AG04450 (cell line): ENCODE data around the gene C17orf67. TPM values are rescaled to one million over a fixed set of nuclear protein-coding genes. Genes with fewer than 3 reads are reported as not detected.

Source experiments
- CTCF ChIA-PET: fragments of 300-600, 350-600 bp; formaldehyde crosslinking; extraction: SDS; loops from one replicate; lab custom pipeline; 2022; ENCODE audit warnings: antibody characterized with exemption, inconsistent platforms; lab: Charles Lee
- POLR2A ChIA-PET: fragments of 350-600 bp; formaldehyde crosslinking; extraction: SDS; loops from one replicate; lab custom pipeline; 2021; ENCODE audit warnings: antibody characterized with exemption, inconsistent platforms; lab: Yijun Ruan, JAX
- DNase-seq: peaks from one replicate; pipeline ENCODE4 v3.0.0-alpha.2; 2011; ENCODE audit warnings: low read depth, low spot score
- H3K27ac ChIP-seq: one replicate; pipeline ENCODE4 v1.5.1; 2012; ENCODE audit warnings: low read depth, low read length, control low read depth
- H3K27me3 ChIP-seq: one replicate; pipeline ENCODE4 v1.6.0; 2012; ENCODE audit warnings: low read length; ENCODE audit not compliant: control insufficient read depth, insufficient read depth
- H3K4me3 ChIP-seq: 2 replicates; pipeline ENCODE4 v1.5.1; 2011; ENCODE audit warnings: mild to moderate bottlenecking, low read depth, low read length, control low read depth
- H3K9me3 ChIP-seq: 2 replicates; pipeline ENCODE4 v1.5.1; 2012; ENCODE audit warnings: low read length; ENCODE audit not compliant: control insufficient read depth, insufficient read depth
- polyA plus RNA-seq: library from polyadenylated mRNA; depleted of rRNA; stranded (reverse); fragments of >200 nt; gene quantifications from 2 replicates; pipeline ENCODE4 v1.2.3, GENCODE V29; 2011
- TF ChIP-seq, protein P1 (sequence below): IDR thresholded peaks from 2 replicates; pipeline ENCODE4 v1.5.1; 2011; ENCODE audit warnings: low read depth, low read length, control low read depth, inconsistent platforms

Gene C17orf67
- polyA plus RNA-seq, 1 experiment = 0.76 TPM

GRCh38 chr17:56866496-56866895 lies 32.8 kb upstream of the C17orf67 start:
- ChIA-PET CTCF (interaction anchor here (1.4 kb wide), 1 partner anchor 273 kb away, joined by 3 read pairs; the partner anchor contains the start of gene NOG), POLR2A (no interaction called here)

DNA sequence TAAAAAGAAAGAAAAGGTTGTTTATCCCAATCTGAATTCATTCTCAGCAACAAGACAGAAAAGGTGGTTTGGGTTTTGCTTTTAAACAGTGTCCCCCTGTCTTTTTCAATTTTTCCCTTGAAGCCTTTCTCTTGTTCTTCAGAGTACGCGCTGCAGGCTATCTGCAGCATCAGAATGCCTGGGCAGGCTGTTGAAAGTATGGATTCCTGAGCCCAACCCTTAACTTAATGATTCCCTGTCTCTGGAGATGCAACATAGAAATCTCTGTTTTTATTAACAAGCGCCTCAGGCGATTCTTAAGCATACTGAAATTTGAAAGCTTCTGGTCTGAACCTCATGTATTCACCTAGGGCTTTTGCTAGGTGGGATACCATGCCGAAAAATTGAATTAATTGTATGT lies 32.4 kb upstream of the C17orf67 start:
- H3K27ac ChIP-seq = no peak overlapping the region
- H3K9me3 ChIP-seq = no peaks in the 10 kb centered on the region
- ChIA-PET POLR2A (no interaction called here), CTCF (no interaction called here)
- TF ChIP-seq, protein P1, sequence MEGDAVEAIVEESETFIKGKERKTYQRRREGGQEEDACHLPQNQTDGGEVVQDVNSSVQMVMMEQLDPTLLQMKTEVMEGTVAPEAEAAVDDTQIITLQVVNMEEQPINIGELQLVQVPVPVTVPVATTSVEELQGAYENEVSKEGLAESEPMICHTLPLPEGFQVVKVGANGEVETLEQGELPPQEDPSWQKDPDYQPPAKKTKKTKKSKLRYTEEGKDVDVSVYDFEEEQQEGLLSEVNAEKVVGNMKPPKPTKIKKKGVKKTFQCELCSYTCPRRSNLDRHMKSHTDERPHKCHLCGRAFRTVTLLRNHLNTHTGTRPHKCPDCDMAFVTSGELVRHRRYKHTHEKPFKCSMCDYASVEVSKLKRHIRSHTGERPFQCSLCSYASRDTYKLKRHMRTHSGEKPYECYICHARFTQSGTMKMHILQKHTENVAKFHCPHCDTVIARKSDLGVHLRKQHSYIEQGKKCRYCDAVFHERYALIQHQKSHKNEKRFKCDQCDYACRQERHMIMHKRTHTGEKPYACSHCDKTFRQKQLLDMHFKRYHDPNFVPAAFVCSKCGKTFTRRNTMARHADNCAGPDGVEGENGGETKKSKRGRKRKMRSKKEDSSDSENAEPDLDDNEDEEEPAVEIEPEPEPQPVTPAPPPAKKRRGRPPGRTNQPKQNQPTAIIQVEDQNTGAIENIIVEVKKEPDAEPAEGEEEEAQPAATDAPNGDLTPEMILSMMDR = no peak
- H3K4me3 ChIP-seq = no peak overlapping the region
- H3K27me3 ChIP-seq = no peaks in the 10 kb centered on the region
- no peak for DNase-seq

More at GRCh38 chr17:56866496-56866895, 32.8 kb upstream of the C17orf67 start:
- H3K27ac ChIP-seq = no peak overlapping the region
- no peaks in the 10 kb centered on the region for H3K27me3 ChIP-seq
- H3K9me3 ChIP-seq = no peaks in the 10 kb centered on the region
- no peak for DNase-seq
- TF ChIP-seq, protein P1 = no peak
- H3K4me3 ChIP-seq = no peak overlapping the region

DNA sequence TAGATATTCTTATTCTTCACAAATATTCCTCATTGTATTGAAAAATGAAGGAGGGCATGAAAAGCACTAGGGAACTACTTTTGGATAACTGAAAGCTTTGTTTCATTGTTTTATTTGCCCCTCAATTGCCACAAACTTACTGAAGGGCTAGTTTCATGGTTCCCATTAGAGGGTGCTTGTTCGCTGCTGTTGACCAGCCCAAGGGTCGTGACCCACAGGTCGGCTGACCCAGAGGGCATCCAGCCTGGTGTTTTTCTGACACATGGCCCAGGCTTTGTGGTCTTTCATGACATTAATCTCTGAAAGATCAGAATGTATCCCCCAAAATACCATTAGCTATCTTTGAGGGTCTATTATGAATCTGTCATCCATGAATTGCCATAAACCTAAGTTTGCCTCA lies 30.3 kb upstream of the C17orf67 start:
- POLR2A ChIA-PET = no interaction called here
- no peak for DNase-seq
- CTCF ChIA-PET = interaction anchor here (1.7 kb wide), 1 partner anchor 44 kb away, joined by 5 read pairs; no protein-coding TSS in a partner anchor
- TF ChIP-seq, protein P1 = no peak
- no peak overlapping the region for H3K4me3 ChIP-seq
- H3K27ac ChIP-seq = no peak overlapping the region
- no peaks in the 10 kb centered on the region for H3K9me3 ChIP-seq
- H3K27me3 ChIP-seq = no peaks in the 10 kb centered on the region

DNA sequence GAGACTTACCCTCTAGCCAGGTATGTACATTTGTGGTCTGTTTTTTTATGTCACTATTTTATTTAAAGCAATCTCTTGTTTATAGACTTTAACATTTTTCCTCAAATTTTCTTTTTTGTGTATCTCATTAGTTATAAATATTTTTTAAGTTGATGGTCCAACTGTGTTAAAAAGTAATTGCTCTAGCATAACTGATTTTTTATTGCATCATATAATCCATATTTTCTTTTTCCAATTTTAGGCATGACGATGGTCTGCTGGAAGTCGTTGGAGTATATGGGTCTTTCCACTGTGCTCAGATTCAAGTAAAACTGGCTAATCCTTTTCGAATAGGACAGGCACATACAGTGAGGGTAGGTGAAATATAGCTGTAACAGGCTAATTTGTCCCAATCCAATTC lies 28.2 kb upstream of the C17orf67 start:
- POLR2A ChIA-PET = no interaction called here
- CTCF ChIA-PET = no interaction called here
- no peak for DNase-seq
- Histone ChIP-seq H3K4me3 (no peak overlapping the region), H3K27me3 (no peaks in the 10 kb centered on the region), H3K27ac (no peak overlapping the region), H3K9me3 (no peaks in the 10 kb centered on the region)
- TF ChIP-seq, protein P1 = no peak

DNA sequence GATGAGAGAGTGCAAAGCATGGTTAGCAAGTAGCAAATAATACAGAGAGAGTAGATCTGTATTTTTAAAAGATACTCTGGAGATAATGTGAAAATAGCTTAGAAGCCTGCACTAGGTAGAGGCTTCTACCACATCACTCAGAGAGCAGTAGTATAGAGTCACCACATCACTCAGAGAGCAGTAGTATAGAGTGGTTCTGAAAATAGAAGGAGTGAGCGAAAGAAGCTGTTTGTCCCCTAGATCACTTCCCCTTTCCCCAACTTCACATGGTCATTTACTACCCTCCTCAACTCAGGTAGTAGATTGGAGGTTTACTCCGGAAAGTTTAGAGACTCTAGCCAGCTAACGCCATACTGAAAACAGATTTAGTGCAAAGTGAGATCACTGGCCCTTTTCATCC lies 17.3 kb upstream of the C17orf67 start:
- no peak for DNase-seq
- no peak overlapping the region for H3K4me3 ChIP-seq
- CTCF ChIA-PET = interaction anchor here (1.4 kb wide), 1 partner anchor 351 kb away, joined by 3 read pairs; no protein-coding TSS in a partner anchor
- H3K9me3 ChIP-seq = no peaks in the 10 kb centered on the region
- H3K27me3 ChIP-seq = no peaks in the 10 kb centered on the region
- no peak overlapping the region for H3K27ac ChIP-seq
- POLR2A ChIA-PET = no interaction called here
- TF ChIP-seq, protein P1 = no peak
